ENCODE data around the gene ANKRD66.

The ANKRD66 gene

DNA sequence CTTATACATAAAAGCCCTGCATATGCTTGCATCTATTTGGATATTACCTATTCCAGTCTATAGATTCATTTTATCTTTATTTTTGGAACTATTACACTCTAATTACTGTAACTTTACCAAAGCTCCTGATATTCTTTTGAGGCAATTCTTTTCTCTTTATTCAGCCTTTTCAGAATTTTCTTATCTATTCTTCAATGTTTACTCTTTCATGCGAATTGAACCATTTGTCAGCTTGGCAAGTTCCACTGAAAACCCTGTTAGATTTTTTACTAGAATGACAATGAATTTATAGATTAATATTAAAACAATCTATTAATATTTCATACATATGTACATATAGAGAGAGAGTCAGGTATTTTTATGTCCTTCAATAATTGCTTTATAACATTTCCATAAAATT, 45.9 kb downstream of the ANKRD66 start:
- no peak for DNase-seq

DNA sequence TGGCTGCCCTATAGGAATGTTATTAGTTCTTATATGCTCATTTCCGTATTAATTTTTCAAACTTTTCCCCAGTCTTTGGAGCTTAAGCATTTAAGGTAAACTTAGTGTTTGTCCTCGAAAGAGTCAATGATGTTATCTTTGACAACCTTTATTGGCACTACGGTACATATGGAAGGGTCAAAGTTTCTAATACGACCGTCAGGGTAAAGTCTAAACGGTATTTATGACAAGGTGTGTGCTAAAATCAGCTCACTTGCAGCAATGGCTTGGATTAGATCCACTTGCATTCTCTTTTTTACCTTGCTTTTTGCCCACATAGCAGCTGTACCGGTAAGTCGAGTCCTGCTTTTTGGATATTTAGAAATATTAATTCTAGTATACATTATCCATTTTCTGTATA, 46.4 kb downstream of the ANKRD66 start, which contains the start of gene MEP1A:
Gene MEP1A (plus strand): TSS at position 252 of the 400 bp plus-strand sequence. CDS start 10 bp downstream, at position 262.
- DNase-seq, result no peak

DNA sequence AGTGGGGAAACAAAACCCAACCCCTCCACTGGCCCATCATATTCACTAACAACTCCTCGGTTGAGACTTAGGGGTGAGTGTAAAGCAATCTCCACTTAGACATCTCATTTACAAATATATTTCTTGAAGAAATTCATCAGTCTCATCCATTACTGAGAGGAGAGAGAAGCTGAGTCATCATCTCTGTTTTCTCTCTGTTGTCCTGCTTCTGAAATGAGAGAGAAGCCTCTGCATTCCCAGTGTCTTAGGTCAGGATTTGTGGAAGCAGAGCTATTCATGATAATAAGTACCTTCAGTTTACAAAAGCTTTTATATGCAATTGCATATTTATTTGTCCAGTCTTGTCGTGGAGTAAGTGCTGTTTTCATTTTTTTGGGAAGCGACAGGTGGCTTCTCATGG, 47.3 kb downstream of the ANKRD66 start:
- no peak for DNase-seq

DNA sequence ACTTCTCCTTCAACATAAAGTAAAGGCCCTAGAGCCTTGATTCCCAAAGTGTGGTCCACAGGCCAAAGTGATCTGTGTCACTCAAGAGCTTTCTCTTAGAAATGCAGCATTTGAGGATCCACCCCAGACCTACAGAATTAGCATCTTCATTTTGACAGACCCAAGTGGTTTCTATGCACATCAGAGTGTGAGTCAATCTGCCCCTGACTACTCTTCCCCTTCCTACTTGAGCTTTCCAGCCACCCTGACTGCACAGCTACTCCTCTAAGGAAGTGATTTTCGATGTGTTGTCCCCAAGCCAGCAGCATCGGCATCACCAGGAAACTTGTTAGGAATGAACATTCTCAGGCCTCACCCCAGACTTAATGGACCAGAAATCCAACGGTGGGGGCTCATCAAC, 49.1 kb downstream of the ANKRD66 start:
- no peak for DNase-seq

DNA sequence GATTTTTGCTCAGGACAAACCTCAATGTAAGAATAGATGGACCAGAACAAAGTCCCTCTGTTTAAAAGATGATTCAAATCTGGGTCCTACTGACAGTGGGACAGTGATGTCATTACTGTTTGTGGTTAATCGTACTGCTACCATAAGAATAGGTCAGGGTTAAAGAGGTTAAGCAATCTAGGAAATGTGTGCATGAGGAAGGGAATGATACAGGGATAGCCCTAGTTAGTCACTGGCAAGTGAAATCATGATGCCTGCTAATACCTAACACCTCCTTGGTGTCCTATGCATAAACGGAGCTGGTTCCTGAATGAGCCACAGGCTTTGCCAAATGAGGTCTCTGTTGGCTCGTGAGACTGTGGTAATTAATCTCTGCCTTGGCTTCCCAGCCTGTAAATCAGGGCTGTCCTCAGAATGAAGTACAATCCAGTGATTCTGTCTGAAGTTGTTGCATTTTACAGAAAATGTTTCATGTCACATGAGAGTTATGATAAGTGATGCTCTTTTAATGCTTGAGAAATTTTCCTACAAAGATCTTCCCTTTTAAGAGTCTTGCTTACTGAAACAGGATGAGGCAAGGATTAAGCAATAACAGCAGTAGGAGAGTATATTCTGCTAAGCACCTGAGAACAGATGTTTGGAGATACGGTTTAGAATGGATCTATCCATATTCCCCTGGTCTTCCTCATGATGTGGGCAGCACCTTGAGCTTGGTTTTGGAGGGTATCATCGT, 50.3 kb downstream of the ANKRD66 start:
- no peak for DNase-seq

DNA sequence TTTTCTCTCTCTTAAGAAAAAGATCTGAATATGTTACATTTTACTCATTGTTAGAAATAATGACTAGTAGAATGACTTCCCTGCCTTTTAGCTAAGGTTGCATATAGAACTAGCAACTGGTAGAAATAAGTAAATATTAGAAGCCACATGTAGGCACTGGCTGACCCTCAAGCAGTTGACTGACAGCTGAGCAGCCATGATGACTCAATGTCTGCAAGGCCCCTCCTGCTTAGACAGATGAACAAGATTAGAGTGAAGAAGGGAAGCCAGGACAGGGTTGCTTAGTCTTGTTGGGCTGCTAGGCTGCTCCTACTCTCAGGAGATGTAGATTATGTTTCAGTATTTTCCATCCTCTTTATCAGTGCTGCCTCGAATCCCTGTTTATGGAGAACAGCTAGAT, 52.9 kb downstream of the ANKRD66 start:
- DNase-seq, result no peak

DNA sequence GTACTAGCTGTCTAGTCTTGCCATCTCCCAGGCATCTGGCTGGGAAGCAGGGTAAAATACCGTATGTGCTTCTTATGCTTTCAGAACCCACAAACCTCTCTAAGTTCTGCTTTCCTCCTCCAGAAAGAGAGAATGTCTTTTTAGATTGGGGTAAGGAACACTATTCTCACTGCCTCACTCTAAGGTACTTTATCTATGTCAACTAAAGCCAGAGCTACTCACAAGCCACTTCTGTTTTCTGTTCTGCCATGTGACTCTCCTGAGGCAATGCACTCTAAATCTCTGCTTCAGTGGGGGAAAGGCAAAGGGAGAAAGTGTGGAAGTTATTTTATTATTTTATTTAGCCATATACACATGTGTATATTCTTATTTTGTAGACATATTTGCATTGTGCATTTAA, 62.1 kb downstream of the ANKRD66 start:
- DNase-seq, result no peak
